HCEC 1CT (cell line): ENCODE results near the gene OPN1SW.

ENCODE experiments used
- DNase-seq: peaks from one replicate; pipeline ENCODE4 v3.0.0-alpha.2; 2017

Gene OPN1SW

DNA sequence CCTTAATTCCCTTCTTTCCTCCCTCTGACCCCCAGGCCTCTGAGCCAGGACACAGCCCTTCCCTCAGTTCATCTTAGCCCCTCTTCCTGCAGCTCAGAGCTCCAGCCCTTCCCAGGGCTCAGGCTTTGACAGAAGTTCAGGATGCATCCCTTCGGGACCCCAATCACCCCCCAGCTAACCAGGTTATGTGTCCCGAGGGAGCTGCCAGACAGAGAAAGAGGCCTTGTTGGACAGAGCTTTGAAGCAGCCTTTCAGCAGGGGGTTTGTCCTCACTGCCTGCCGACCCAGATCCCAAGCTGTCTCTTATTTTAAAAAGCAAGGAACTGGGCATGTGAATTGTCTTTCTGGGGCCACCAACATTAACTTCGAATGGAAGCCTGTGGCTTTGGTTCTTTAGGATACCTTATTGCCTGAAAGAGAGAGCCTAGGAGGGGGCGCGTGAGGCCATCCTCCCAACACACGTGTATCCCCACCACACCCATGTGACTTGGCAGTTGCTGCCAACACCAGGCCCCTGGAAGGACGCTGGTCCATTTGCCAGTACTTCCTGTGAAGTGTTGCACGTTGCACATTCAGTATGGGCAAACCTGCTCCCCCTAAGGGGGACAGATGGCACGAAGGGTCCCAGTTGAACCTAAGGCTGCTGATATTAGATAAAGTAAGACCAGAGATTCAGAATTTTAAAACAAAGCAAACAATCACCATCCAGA, 17.0 kb upstream of the OPN1SW start:
- DNase-seq = no peak

DNA sequence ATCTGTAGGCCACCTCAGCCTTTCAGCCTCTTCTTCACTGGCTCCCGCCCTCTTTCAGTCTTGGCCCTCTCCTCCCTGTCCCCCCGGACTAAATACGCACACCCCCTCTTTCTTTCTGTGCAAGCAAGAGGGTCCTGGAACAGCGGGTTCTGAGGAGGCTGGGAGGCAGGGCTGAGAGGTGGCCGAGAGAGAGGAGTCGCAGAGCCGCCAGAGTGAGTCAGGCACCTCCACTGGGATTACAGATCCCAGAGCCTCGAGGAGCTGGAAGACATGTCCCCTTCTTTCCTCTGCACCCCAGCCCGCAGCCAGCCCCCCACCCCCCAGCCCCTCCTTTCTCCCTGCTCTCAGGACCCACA, 16.4 kb upstream of the OPN1SW start:
- no peak for DNase-seq

DNA sequence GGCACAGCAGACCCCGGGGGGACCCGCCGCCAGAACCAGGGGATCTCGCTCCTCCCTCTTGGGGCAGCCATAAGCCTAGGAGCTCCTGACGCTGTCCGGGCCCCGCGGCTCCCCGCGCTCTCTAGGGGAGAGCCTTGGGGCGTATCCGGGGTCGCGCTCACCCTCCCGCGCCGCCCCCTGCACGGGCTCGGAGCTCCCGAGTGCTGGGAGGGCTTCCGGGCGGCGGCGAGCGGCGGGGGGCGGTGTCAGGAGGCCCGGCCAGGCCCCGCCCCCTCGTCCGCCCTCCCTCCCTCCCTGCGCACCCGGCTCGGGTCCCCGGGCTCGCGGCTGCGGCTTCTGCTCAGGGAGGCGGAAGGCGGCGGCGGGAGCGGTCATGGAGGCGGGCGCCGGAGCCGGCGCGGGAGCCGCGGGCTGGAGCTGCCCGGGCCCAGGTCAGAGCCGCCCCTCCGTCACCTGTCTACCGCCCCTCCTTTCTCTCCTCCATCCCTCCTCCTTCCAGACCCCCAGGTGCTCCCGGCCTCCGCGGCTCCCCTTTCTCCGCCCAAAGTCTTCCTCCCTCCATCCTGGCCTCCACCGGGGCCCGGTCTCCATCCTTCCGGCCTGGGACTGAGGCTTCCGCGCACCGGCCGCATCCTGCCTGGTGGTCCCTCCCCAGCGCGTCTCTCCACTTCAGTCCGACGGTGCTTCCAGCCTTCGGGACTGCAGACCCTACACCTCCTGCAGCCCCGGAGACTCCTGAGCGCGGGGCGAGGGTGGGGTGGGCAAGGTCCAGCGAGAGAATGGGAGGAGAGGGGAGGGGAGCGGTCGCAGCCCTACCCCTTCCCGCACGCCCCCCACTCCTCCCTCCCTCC, 15.8 kb upstream of the OPN1SW start, which contains the start of gene CCDC136:
Gene CCDC136 (plus strand): TSS at position 848 of the 851 bp plus-strand sequence. CDS start 444 bp downstream, outside the sequence.
- peak; percentile 47 for DNase-seq

DNA sequence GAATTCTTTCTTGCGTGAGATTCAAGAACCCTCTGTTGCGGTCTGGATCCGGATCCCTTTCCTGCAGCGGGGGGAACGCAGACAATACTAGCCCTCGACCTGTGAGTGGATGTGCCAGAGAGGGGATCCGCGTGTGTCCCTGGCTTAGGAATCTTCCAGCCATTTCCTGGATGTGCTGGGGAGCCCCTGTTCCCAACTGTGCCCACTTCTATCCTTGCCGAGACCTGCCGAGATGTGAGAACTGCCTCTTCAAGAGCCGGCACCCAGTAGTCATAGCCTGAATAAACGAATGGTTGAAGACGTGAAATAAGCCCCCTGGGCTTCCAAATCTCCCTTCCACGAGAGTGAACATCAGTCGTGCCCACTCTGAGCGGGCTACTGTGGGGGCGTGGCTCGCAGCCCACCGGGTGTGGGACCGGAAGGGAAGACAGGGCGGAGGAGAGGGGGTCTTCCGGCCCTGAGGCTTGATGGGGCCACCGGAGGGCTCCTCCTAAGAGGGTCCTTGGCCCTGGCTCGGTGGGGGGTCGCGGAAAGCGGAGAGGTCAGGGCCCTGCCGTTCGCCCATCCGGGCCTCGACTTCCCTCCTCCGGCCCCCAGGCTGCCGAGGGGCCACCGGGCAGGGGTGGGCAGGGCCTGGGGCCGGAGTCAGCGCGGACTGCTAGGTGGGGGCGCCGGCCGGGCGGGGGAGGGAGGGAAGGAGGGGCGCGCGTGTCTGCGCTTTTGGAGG, 14.9 kb upstream of the OPN1SW start:
- no peak for DNase-seq

DNA sequence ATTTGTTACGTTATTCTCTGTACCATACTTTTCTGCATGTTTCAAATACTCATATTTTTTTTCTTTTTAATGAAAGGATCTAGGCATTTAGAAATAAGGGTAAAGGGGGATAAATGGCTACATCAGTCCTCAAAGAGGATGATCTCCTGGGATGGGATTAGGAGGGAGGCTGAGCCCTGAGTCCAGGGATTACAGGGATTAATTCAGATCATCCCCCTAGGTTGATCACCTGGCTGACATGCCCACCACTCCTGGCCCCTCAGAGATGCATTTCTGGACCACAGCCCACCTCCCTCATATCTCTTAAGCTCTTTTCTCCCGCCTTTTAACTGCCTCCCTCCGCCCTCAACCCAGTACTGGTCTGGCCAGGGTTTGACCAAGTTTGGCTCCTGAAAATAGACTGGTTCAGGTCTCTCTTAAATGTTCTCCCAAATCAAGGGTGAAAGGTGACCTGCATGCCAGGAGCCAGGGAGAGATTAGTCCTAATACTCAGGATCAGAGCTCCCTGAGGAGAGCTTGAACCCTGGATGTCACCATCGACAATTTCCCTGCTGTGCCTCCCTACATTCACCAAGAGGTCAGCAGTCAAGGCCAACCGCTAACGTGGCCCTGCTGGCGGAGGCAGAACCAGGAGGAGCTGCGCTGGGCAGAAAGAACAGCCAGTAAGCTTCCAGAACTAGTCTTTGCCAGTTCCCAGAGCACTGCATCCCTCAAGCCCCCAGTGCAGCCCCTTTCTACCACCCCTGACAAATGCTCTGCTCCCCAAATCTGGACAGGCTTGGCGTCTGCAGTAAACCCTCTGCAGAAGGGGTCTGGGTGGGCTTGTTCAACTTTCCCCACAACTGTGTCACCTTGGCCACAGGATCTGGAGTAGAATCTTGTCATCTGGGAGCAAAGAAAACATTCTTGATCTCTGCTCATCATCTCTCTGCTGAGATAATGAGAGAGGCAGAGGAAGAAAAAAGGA, 13.1 kb upstream of the OPN1SW start:
- no peak for DNase-seq

DNA sequence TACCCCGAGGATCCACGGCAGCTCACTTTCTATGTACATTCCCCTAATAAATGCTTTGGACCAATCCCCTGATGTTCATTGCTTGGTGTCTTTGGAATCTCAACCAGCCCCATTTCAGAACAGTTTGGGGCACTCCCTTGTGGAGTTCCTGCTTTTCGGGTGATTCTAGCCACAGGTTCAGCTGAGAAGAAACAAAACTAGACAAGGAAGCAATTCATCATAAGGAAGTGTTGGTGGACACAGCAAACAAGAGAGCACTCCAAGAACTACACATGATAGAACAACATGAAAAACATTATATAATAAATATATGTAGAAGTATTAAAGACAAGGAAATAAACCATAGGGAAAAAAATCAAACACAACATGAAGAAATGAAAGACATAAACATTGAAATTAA, 10.1 kb upstream of the OPN1SW start:
- no peak for DNase-seq

DNA sequence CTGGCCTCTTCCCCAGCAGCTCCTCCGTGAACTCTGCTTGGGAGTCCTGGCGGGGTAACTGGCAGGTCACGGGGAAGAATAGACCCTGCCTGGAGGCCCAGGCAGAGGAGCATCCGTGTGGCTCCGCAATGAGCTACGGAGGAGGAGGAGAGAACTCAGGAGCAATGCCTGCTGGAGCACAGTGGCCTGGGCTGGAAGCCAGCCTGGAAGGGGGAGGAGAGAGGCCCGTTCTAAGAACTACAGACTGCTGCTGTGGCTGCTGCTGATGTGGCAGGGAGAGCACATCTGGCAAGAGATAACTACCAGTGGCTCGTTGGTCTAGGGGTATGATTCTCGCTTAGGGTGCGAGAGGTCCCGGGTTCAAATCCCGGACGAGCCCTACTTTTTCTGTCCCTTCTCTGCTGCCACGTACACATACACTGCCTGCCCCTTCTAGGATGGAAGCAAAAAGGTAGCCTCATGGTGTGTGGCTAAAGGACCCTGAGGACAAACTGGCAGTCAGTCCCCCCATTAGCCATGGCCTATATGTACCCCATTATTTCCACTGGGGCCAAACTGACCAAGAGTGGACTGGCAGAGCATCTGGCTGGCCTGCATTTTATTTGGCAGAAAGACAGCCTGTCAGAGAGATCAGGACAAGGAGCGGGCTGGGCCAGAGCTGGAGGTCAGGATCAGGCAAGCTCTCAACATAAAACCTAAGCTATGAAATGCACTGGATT, 7.7 kb upstream of the OPN1SW start:
- peak; percentile 75 for DNase-seq

DNA sequence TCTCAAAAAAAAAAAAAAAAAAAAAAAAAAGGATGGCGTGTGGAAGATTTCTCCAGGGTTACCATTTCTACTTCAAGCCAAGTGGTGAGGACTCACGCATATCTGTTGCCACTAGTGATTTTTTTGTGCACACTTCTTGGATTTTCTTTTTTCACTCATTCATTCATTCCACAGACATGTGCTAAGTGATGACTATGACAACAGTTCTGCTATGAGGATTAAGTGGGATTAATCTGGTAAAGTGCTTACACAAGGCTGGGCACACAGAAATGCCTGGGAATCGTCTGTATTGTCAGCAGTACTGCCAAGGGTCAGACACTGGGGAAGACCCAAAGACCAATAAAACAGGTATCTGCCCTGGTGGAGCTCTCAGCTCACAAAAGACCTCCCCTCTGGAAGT, 6.3 kb upstream of the OPN1SW start:
- no peak for DNase-seq

DNA sequence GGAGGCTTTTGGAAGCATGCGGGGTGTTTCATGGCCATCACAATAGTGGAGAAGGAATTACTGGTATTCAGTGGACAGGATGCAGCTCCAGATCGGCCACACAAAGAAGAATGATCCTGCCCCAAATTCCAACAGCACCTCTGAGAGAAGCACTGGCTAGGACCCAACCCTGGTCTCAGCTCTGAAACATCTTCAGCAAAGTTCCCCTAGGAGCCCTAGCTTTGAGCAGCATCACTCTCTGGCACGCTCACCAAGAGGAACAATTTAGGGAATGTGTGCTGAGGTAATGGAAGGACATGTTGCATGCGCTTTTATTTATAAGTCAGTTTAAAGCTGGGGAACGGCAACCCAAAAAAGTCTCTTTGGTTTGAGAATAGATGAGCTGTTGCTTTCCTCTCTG, 5.5 kb upstream of the OPN1SW start:
- peak; percentile 46 for DNase-seq

DNA sequence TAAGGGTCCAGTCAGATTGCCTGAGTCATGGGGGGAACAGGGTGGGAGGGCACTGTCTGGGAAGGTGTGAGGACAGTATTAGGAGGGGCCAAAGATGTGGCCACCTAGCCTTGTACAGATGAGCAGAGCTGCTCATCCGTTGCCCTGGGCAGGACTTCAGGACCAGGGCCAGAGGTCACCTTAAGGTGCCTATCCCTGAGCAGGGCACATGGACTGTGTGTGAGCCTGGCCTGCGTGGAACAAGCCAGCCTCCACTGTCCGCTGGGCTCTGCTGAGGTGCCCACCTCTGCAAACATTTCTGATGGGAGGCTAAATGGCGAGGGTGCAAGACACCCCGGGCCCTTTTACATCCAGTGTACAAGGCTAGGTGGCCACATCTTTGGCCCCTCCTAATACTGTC, 3.4 kb upstream of the OPN1SW start:
- no peak for DNase-seq

DNA sequence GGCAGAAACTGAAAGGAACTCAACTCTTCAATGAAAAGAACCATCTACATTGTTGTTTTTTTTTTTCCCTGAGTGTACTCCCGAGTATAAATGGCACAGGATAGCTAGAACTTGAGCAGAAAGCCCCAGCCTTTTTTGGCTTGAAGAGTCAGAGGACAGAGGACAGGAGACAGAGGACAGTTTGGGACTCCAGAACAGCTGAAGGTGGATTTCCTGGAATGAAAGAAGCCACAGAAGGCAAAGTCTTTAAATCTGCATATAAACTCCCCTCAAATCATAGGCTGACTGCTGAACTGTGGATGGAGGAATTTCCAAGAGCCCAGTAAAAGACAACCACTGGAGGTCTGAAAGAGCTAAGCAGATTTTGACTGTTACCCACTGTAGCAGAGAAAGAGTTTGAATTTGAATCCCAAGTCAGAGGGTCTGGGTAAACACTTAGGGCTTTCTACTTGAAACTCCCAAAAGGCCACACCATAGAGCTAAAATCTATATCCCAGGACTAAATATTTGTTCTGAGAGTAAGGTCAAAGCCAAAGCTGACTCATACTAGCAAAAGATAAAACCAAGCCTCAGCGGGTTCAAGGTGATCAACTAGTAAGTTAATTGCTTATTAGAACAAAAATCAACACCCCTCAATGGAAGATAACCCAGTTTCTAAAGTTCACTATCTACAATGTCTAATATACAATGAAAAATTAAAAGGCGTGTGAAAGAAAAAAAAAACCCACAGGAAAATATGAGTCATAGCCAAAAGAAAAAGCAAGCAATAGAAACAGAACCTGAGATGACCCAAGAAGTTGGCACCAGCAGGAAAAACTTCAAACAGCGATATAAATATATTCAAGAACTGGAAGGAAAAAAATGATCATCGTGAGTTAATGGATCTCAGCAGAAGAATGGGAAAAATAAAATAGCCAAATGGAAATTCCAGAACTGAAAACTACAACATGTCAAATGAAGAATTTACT, 1.8 kb upstream of the OPN1SW start:
- peak; percentile 32 for DNase-seq

DNA sequence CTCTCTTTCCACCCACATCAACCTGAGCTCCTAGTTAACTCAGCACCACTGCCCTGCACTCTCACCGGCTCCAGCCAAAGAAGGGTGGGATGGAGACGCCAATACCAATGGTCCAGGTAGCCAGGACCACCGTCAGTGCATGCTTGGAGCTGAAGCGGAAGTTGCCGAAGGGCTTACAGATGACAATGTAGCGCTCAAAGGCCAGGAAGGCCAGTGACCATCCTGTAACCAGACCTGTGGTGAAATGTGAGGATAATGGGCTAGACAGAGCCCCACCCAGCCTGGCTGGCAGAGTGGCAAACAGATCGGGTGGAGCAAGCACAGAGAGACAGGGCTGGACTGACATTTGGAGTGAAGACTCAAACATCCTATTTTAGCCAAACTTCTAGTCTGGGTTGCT, 673 bp downstream of the OPN1SW start:
- DNase-seq = no peak

DNA sequence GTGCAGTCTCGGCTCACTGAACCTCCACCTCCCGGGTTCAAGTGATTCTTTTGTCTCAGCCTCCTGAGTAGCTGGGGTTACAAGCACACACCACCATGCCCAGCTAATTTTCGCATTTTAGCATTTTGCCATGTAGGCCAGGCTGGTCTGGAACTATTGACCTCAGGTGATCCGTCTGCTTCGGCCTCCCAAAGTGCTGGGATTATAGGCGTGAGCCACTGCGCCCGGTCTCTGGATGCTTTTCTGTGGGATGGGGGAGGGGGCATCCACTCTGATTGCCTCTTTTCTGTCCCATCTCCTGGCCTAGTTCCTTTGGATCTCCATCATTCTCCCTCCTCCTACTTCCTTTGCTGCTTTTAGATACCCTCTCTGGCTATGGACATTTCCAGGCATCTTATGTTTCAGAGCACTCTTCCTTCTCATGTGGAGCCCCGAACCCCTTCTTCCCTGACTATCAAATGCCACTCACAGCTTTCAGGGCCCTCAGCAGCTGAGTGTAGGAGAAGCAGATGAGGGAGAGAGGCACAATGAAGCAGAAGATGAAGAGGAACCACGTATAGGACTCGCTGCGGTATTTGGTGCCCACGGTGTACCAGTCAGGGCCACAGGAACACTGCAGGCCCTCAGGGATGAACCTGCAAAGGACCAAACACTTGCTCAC, 1.4 kb downstream of the OPN1SW start:
- no peak for DNase-seq

DNA sequence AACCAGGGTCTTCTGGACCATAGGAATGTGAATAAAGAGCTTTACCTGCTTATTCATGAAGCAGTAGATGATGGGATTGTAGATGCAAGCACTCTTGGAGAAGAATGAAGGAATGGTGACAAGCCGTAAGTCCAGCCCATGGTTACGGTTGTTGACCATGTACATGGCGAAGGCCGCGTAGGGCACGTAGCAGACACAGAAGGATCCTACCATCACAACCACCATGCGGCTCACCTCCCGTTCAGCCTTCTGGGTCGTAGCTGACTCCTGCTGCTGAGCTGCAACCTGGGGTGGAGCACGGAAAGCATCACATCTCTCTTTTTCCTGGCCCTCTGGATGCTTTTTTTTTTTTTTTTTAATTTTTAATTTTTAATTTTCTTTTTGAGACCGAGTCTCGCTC, 2.0 kb downstream of the OPN1SW start:
- DNase-seq = no peak

DNA sequence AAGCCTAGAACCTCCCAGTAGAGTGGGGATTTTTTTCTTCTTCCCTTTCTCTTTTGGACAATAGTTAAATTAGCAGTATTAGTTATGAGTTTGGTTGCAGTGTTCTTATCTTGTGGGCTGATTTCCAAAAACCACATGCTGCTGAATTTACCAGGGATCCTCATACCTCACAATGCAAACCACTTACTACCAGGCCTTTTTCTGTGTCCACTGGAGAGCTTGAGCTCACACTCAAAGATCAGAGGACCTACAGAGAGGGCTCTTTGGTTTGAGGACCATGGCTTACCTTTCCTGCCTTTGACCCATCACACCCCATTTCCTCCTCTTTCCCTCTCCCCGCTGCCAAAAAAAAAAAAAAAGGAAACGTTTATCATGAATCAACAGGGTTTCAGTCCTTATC, 5.4 kb downstream of the OPN1SW start:
- DNase-seq = no peak

DNA sequence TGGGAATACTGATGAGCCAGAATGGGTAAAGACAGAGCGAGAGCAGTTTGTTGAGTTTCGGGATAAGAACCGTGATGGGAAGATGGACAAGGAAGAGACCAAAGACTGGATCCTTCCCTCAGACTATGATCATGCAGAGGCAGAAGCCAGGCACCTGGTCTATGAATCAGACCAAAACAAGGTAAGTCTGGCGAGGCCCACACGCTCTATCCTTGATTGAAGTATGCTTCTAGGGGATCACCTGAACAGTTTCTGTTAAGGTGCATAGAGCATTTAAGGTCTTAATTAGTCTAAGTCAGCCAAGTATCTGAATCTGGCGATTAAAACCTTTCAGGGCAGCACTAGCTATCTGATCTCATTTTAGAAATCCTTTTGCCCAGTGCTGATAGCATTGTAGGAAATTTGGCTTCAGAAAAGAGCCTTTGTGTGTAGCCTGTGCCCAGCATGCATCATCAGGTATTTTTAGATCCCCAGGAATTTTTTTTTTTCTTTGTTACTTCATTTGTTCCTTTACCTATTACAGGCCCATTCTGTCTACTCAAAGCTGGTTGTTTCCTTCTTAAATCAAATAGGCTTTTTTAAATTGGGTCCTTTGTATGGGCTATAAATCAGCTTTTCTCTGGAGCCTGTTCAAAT, 8.0 kb downstream of the OPN1SW start:
- no peak for DNase-seq

DNA sequence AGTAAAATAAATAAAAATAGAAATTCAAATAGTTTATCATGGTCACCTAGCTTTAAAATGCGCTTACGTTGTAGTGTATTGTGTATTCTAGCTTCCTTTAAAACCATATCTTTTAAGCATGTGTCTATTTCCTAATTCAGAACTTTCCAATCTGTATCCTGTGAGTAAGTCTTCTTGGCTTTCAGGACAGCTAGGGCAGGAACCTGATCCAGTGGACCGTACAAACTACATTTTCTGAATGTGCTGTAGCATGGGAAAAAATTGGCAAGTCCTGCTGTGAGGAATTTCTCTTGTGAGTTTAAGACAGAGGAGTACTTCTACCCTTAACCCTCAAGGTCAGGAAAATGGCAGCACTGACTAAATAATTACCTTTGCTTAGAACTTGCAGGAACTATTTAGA, 12.1 kb downstream of the OPN1SW start:
- DNase-seq = no peak

DNA sequence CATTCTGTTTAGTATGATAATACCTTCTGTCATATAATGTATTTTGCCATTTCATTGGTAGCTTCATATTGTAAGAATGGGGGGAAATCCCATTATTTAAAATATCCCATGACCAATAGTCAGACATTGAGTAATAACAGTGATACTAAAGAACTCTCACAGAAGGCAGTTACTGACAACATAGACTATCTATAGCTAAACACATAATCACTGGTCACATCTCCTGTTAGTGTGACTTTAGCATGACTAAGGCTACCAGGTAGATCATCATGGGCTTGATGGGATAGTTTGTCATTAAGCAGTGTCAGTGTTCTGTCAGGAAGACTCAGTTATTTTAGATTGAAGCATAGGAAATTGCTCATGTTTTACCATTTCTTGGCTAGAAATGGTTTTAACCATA, 16.4 kb downstream of the OPN1SW start:
- DNase-seq = no peak

DNA sequence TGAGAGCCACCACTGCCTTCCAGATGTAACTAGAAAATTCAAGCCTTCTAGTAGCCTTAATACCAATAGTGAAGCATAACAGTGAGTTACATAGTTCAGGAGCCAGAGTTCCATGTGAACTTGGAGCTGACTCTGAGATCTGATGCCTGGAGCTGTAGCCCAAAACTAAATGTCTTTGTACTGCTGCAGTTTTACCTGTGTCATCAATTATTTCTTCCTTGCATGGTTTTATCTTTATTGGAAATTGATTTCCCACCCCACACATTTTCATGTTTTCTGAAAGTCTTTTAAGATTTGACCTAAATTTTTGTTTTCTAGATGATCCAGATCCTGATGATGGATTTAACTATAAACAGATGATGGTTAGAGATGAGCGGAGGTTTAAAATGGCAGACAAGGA, 17.0 kb downstream of the OPN1SW start:
- no peak for DNase-seq

DNA sequence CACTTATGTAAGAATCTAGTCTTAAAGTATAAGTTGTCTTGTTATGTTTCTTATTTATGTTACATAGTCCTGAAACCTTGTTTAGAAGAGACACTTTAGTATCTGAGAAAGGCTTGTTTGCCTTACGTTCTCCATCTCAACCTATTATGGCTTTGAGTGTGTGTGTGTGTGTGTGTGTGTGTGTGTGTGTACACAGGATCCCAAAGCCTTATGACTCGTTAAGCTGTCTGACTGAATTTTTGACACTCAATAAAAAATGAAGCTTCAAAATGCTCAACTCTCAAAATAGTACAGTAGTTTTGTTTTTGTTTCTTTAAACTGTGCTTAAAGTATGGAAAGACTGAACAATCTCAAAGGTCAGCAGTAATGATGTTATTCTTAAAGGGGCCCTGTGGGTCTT, 18.4 kb downstream of the OPN1SW start:
- DNase-seq = no peak
